ENCODE results near the gene DSP. TPM values are rescaled to one million over a fixed set of nuclear protein-coding genes. Genes with fewer than 3 reads are reported as not detected.

Gene DSP
- total RNA-seq, 1 experiment from 2014 or later, result 76.1 TPM

GRCh38 chr6:7604506-7604905 lies 63.0 kb downstream of the DSP start:
- no peaks in the 10 kb centered on the region for H3K4me1 Mint-ChIP-seq
- TF ChIP-seq, protein P1, sequence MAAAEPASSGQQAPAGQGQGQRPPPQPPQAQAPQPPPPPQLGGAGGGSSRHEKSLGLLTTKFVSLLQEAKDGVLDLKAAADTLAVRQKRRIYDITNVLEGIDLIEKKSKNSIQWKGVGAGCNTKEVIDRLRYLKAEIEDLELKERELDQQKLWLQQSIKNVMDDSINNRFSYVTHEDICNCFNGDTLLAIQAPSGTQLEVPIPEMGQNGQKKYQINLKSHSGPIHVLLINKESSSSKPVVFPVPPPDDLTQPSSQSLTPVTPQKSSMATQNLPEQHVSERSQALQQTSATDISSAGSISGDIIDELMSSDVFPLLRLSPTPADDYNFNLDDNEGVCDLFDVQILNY (CRISPR knock-in tag; IDR thresholded peaks at IDR 0.05), result no peak
- TF ChIP-seq TEAD1 (CRISPR knock-in tag; IDR thresholded peaks at IDR 0.05) (no peak), ZNF532 (CRISPR knock-in tag; IDR thresholded peaks at IDR 0.05; ENCODE audit: borderline replicate concordance) (no peak), MYBL2 (CRISPR knock-in tag; IDR thresholded peaks at IDR 0.05) (no peak), FOXJ3 (CRISPR knock-in tag; IDR thresholded peaks at IDR 0.05; ENCODE audit: borderline replicate concordance) (no peak), TCF7 (CRISPR knock-in tag; IDR thresholded peaks at IDR 0.05; ENCODE audit: low read depth) (no peak), ZNF416 (CRISPR knock-in tag; IDR thresholded peaks at IDR 0.05) (no peak), NR3C1 (CRISPR knock-in tag; conservative IDR thresholded peaks at IDR 0.05; ENCODE audit: low read depth) (no peak), ELF4 (CRISPR knock-in tag; IDR thresholded peaks at IDR 0.05; ENCODE audit: low read depth) (no peak), ATF3 (CRISPR knock-in tag; conservative IDR thresholded peaks at IDR 0.05) (no peak), ZNF219 (CRISPR knock-in tag; IDR thresholded peaks at IDR 0.05; ENCODE audit: borderline replicate concordance) (no peak)
- TF ChIP-seq, protein P2, sequence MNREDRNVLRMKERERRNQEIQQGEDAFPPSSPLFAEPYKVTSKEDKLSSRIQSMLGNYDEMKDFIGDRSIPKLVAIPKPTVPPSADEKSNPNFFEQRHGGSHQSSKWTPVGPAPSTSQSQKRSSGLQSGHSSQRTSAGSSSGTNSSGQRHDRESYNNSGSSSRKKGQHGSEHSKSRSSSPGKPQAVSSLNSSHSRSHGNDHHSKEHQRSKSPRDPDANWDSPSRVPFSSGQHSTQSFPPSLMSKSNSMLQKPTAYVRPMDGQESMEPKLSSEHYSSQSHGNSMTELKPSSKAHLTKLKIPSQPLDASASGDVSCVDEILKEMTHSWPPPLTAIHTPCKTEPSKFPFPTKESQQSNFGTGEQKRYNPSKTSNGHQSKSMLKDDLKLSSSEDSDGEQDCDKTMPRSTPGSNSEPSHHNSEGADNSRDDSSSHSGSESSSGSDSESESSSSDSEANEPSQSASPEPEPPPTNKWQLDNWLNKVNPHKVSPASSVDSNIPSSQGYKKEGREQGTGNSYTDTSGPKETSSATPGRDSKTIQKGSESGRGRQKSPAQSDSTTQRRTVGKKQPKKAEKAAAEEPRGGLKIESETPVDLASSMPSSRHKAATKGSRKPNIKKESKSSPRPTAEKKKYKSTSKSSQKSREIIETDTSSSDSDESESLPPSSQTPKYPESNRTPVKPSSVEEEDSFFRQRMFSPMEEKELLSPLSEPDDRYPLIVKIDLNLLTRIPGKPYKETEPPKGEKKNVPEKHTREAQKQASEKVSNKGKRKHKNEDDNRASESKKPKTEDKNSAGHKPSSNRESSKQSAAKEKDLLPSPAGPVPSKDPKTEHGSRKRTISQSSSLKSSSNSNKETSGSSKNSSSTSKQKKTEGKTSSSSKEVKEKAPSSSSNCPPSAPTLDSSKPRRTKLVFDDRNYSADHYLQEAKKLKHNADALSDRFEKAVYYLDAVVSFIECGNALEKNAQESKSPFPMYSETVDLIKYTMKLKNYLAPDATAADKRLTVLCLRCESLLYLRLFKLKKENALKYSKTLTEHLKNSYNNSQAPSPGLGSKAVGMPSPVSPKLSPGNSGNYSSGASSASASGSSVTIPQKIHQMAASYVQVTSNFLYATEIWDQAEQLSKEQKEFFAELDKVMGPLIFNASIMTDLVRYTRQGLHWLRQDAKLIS (CRISPR knock-in tag; IDR thresholded peaks at IDR 0.05; ENCODE audit: borderline replicate concordance), result no peak
- TF ChIP-seq, protein P3, sequence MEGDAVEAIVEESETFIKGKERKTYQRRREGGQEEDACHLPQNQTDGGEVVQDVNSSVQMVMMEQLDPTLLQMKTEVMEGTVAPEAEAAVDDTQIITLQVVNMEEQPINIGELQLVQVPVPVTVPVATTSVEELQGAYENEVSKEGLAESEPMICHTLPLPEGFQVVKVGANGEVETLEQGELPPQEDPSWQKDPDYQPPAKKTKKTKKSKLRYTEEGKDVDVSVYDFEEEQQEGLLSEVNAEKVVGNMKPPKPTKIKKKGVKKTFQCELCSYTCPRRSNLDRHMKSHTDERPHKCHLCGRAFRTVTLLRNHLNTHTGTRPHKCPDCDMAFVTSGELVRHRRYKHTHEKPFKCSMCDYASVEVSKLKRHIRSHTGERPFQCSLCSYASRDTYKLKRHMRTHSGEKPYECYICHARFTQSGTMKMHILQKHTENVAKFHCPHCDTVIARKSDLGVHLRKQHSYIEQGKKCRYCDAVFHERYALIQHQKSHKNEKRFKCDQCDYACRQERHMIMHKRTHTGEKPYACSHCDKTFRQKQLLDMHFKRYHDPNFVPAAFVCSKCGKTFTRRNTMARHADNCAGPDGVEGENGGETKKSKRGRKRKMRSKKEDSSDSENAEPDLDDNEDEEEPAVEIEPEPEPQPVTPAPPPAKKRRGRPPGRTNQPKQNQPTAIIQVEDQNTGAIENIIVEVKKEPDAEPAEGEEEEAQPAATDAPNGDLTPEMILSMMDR (IDR thresholded peaks at IDR 0.05), result no peak
- TF ChIP-seq, protein P4, sequence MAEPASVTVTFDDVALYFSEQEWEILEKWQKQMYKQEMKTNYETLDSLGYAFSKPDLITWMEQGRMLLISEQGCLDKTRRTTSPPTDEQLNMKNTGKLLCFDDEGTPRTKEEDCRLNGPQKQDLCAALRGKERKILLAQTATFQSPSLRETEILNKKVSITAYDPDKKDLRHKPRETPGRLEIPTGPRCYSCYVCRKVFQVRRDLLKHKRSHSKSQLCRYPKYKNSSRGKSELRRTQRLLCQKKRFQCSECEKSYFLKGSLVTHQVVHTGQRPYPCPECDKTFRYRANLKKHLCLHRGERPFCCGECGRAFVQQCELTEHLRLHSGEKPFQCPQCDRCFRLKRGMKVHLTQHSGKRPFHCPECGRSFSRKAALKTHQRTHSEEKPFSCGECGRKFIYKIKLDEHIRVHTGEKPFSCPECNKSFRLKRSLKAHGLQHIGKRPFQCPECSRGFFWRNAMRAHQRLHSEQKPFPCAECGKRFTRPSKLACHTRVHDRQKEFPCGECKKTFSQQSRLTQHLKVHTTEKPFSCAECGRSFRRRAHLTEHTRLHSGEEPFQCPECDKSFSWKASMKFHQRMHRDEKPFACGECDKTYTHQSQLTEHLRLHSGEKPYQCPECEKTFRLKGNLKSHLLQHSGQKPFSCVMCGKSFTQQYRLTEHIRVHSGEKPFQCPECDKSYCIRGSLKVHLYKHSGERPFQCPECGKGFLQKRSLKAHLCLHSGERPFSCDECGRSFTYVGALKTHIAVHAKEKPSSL (CRISPR knock-in tag; conservative IDR thresholded peaks at IDR 0.05), result no peak
- no peak for ATAC-seq
- H3K4me3 Mint-ChIP-seq, result no peak overlapping the region
- no peak for DNase-seq (ENCODE audit: low spot score)
- H3K27ac Mint-ChIP-seq, result no peak overlapping the region
- CTCF ChIA-PET, result no interaction called here
- H3K36me3 Mint-ChIP-seq, result peaks cover 65% of the 10 kb centered on the region
- POLR2A ChIA-PET, result no interaction called here
- H3K27me3 Mint-ChIP-seq (ENCODE audit: low read depth), result no peaks in the 10 kb centered on the region
- H3K9me3 Mint-ChIP-seq, result no peaks in the 10 kb centered on the region
